NB4 (cell line): Measurements from ENCODE around the gene EDIL3.

Source experiments
- CTCF ChIP-seq: IDR thresholded peaks from one replicate; pipeline ENCODE4 v1.5.1; 2012; ENCODE audit warnings: low read depth, low read length
- MAX ChIP-seq: IDR thresholded peaks from 2 replicates; pipeline ENCODE4 v1.6.1; 2011; ENCODE audit warnings: low read depth, low read length

- TF ChIP-seq CTCF, result no peak
- TF ChIP-seq MAX, result no peak
These were observed 419.2 kb downstream of the EDIL3 start for GRCh38 chr5:83965441-83965840.
